GM12892 (cell line): ENCODE results near the gene C1orf159.
A peak's percentile ranks its signal among the peaks of the same experiment; 100 is the strongest.

Experiments
- DNase-seq: peaks from one replicate; pipeline ENCODE4 v3.0.0; 2011; ENCODE audit not compliant: insufficient read length
- FAIRE-seq: peaks from 2 replicates; lab custom pipeline; 2011; peaks lifted over from hg19 to GRCh38; lab: Jason Lieb, UNC
- POLR2A ChIP-seq: IDR thresholded peaks from 2 replicates; pipeline ENCODE4 v1.6.1; 2011; ENCODE audit warnings: low read depth, low read length, control low read depth
- POLR2AphosphoS5 ChIP-seq: IDR thresholded peaks from 2 replicates; pipeline ENCODE4 v1.6.1; 2011; ENCODE audit warnings: low read depth, low read length, control low read depth
- TAF1 ChIP-seq: IDR thresholded peaks from 2 replicates; pipeline ENCODE4 v1.6.1; 2011; ENCODE audit warnings: low read depth, mild to moderate bottlenecking, control low read depth, low read length, borderline replicate concordance

C1orf159 gene

GRCh38 chr1:1046767-1047166 lies 69.1 kb downstream of the C1orf159 start:
- FAIRE-seq = no peak
- no peak for DNase-seq
- no peak for TF ChIP-seq POLR2AphosphoS5
- TF ChIP-seq TAF1 = no peak
- no peak for TF ChIP-seq POLR2A

- FAIRE-seq (no peak), DNase-seq (no peak)
- TF ChIP-seq POLR2AphosphoS5 = no peak
- no peak for TF ChIP-seq TAF1
- no peak for TF ChIP-seq POLR2A
Measured at GRCh38 chr1:1046243-1046642, 69.6 kb downstream of the C1orf159 start.

GRCh38 chr1:1045129-1045528 lies 70.8 kb downstream of the C1orf159 start:
- no peak for DNase-seq
- no peak for FAIRE-seq
- TF ChIP-seq TAF1 (no peak), POLR2A (no peak), POLR2AphosphoS5 (no peak)

GRCh38 chr1:1044455-1045078 lies 71.3 kb downstream of the C1orf159 start:
- no peak for TF ChIP-seq TAF1
- no peak for TF ChIP-seq POLR2AphosphoS5
- TF ChIP-seq POLR2A = no peak
- DNase-seq = no peak
- no peak for FAIRE-seq

GRCh38 chr1:1043921-1044320 lies 72.0 kb downstream of the C1orf159 start:
- DNase-seq (no peak), FAIRE-seq (no peak)
- TF ChIP-seq TAF1 = no peak
- TF ChIP-seq POLR2AphosphoS5 = no peak
- TF ChIP-seq POLR2A = no peak

- TF ChIP-seq POLR2A = no peak
- TF ChIP-seq TAF1 = no peak
- no peak for TF ChIP-seq POLR2AphosphoS5
- DNase-seq (no peak), FAIRE-seq (no peak)
Measured at GRCh38 chr1:1043411-1043810, 72.5 kb downstream of the C1orf159 start.

GRCh38 chr1:1042835-1043234 lies 73.1 kb downstream of the C1orf159 start:
- FAIRE-seq (no peak), DNase-seq (no peak)
- TF ChIP-seq POLR2A (no peak), TAF1 (no peak), POLR2AphosphoS5 (no peak)

- FAIRE-seq = no peak
- no peak for DNase-seq
- TF ChIP-seq POLR2AphosphoS5 = no peak
- TF ChIP-seq TAF1 = no peak
- TF ChIP-seq POLR2A = no peak
Measured at GRCh38 chr1:1041873-1042272, 74.0 kb downstream of the C1orf159 start.

GRCh38 chr1:1041092-1041523 lies 74.8 kb downstream of the C1orf159 start:
- no peak for TF ChIP-seq POLR2A
- TF ChIP-seq TAF1 = no peak
- TF ChIP-seq POLR2AphosphoS5 = no peak
- DNase-seq (no peak), FAIRE-seq (no peak)

GRCh38 chr1:1040004-1040991 lies 75.6 kb downstream of the C1orf159 start:
- no peak for TF ChIP-seq POLR2A
- 0 out of 2 replicates have a peak, but pooled peaks have one; percentile 12 for TF ChIP-seq TAF1
- no peak for TF ChIP-seq POLR2AphosphoS5
- peak; percentile 97 for DNase-seq
- FAIRE-seq = peak; percentile 87

GRCh38 chr1:1039145-1039910 lies 76.6 kb downstream of the C1orf159 start:
- DNase-seq (no peak), FAIRE-seq (peak; percentile 40)
- TF ChIP-seq TAF1 (no peak), POLR2AphosphoS5 (no peak), POLR2A (no peak)
